ENCODE measurements around the gene UBE2I.

DNA sequence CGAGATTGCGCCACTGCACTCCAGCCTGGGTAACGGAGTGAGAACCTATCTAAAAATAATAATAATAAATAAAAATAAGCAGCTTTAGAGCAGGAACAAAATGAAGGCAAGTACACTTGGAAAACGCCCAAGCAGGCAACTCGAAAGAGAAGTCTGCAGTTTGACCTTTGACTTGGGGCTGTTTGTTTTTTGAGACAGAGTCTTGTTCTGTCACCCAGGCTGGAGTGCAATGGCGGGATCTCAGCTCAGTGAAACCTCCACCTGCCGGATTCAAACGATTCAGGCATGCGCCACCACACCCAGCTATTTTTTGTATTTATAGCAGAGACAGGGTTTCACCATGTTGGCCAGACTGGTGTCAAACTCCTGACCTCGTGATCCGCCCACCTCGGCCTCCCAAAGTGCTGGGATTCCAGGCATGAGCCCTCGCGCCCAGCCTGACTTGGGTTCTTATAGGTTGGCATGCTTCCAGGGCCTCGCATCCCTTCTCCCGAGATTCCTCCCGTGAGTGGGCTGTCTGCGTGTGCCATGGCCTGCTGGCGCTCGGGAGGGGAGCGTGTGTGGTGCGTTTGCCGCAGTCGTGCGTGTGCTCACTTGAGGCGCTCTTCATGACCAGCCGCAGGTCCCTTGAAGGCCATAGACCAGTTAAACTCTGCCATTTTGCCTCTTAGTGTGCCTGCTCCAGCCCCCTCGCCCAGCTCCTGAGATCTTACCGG is 18.4 kb upstream of the UBE2I start:
- TF ChIP-seq POLR2A (IDR thresholded peaks at IDR 0.05): no peak
- TF ChIP-seq, protein P1, sequence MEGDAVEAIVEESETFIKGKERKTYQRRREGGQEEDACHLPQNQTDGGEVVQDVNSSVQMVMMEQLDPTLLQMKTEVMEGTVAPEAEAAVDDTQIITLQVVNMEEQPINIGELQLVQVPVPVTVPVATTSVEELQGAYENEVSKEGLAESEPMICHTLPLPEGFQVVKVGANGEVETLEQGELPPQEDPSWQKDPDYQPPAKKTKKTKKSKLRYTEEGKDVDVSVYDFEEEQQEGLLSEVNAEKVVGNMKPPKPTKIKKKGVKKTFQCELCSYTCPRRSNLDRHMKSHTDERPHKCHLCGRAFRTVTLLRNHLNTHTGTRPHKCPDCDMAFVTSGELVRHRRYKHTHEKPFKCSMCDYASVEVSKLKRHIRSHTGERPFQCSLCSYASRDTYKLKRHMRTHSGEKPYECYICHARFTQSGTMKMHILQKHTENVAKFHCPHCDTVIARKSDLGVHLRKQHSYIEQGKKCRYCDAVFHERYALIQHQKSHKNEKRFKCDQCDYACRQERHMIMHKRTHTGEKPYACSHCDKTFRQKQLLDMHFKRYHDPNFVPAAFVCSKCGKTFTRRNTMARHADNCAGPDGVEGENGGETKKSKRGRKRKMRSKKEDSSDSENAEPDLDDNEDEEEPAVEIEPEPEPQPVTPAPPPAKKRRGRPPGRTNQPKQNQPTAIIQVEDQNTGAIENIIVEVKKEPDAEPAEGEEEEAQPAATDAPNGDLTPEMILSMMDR (IDR thresholded peaks at IDR 0.05): no peak
